Neural cell (in vitro differentiated cells): ENCODE results near the gene DIPK2B. TPM values are rescaled to one million over a fixed set of nuclear protein-coding genes. Genes with fewer than 3 reads are reported as not detected.

Experiments
- H2AFZ ChIP-seq: fragments of 200-600, 300-800 bp; sonication (generic), shearing (Covaris generic); 2 replicates; pipeline ENCODE4 v1.6.0; 2014; ENCODE audit warnings: low read depth, mild to moderate bottlenecking, antibody characterized with exemption, low read length, moderate library complexity
- H3F3A ChIP-seq: fragments of 200-600 bp; shearing (Covaris generic); 2 replicates; pipeline ENCODE4 v1.6.1; 2016; ENCODE audit warnings: mild to moderate bottlenecking, moderate library complexity, mixed read lengths, antibody characterized with exemption, low read length; ENCODE audit not compliant: insufficient read depth, poor library complexity, severe bottlenecking
- H3K27ac ChIP-seq: fragments of 200-600, 300-800 bp; sonication (generic), shearing (Covaris generic); 2 replicates; pipeline ENCODE4 v1.5.1; 2014; ENCODE audit warnings: mild to moderate bottlenecking, low read length, moderate library complexity
- H3K27me3 ChIP-seq: fragments of 300-800, 200-600 bp; sonication (generic), shearing (Covaris generic); 2 replicates; pipeline ENCODE4 v1.6.0; 2014; ENCODE audit warnings: mild to moderate bottlenecking, low read depth, low read length, moderate library complexity; ENCODE audit not compliant: insufficient read depth
- H3K36me3 ChIP-seq: fragments of 300-800, 200-600 bp; sonication (generic), shearing (Covaris generic); 2 replicates; pipeline ENCODE4 v1.5.1; 2014; ENCODE audit warnings: mild to moderate bottlenecking, antibody characterized with exemption, low read length, moderate library complexity; ENCODE audit not compliant: insufficient read depth
- H3K4me2 ChIP-seq: fragments of 300-800, 200-600 bp; sonication (generic), shearing (Covaris generic); 2 replicates; pipeline ENCODE4 v1.6.0; 2014; ENCODE audit warnings: mild to moderate bottlenecking, low read length
- H3K4me3 ChIP-seq: fragments of 300-800, 200-600 bp; sonication (generic), shearing (Covaris generic); 2 replicates; pipeline ENCODE4 v1.5.1; 2014; ENCODE audit warnings: mild to moderate bottlenecking, low read length, moderate library complexity
- H3K79me2 ChIP-seq: fragments of 200-600 bp; shearing (Covaris generic); replicated peaks from 2 replicates; pipeline ENCODE4 v1.6.0; 2014; ENCODE audit warnings: mild to moderate bottlenecking, low read length, moderate library complexity; ENCODE audit not compliant: insufficient read depth
- H3K9ac ChIP-seq: fragments of 300-800, 200-600 bp; sonication (generic), shearing (Covaris generic); 2 replicates; pipeline ENCODE4 v1.6.1; 2016; ENCODE audit warnings: mild to moderate bottlenecking, low read length, mixed read lengths
- H3K9me2 ChIP-seq: fragments of 200-600 bp; shearing (Covaris generic); 2 replicates; pipeline ENCODE4 v1.6.1; 2016; ENCODE audit warnings: mild to moderate bottlenecking, low read length, mixed read lengths; ENCODE audit not compliant: insufficient read depth
- H3K9me3 ChIP-seq: fragments of 200-600, 300-800 bp; sonication (generic), shearing (Covaris generic); 2 replicates; pipeline ENCODE4 v1.6.1; 2016; ENCODE audit warnings: mild to moderate bottlenecking, mixed run types, low read length, moderate library complexity, mixed read lengths
- H4K20me1 ChIP-seq: fragments of 200-600 bp; shearing (Covaris generic); 2 replicates; pipeline ENCODE4 v1.6.1; 2016; ENCODE audit warnings: mild to moderate bottlenecking, mixed run types; ENCODE audit not compliant: insufficient read depth
- EP300 ChIP-seq: fragments of 450-650 bp; conservative IDR thresholded peaks from 2 replicates; pipeline ENCODE4 v1.6.1; 2014; ENCODE audit warnings: antibody characterized with exemption, mild to moderate bottlenecking, moderate library complexity; ENCODE audit not compliant: poor library complexity, severe bottlenecking
- EZH2 ChIP-seq: fragments of 200-600, 300-800 bp; shearing (Covaris generic), sonication (generic); IDR thresholded peaks from 2 replicates; pipeline ENCODE4 v1.6.1; 2014; ENCODE audit warnings: antibody characterized with exemption, low read length, borderline replicate concordance, mild to moderate bottlenecking; ENCODE audit not compliant: insufficient read depth, poor library complexity, severe bottlenecking
- MXI1 ChIP-seq: fragments of 450-650 bp; conservative IDR thresholded peaks from 2 replicates; pipeline ENCODE4 v1.6.1; 2014; ENCODE audit warnings: antibody characterized with exemption, mild to moderate bottlenecking; ENCODE audit not compliant: poor library complexity, severe bottlenecking
- POLR2AphosphoS5 ChIP-seq: IDR thresholded peaks from 2 replicates; pipeline ENCODE4 v1.6.1; 2012
- RAD21 ChIP-seq: fragments of 450-650 bp; conservative IDR thresholded peaks from 2 replicates; pipeline ENCODE4 v1.6.1; 2014; ENCODE audit warnings: antibody characterized with exemption, mild to moderate bottlenecking, moderate library complexity
- SMC3 ChIP-seq: fragments of 450-650 bp; conservative IDR thresholded peaks from 2 replicates; pipeline ENCODE4 v1.6.1; 2014; ENCODE audit warnings: antibody characterized with exemption, mild to moderate bottlenecking, moderate library complexity; ENCODE audit not compliant: poor library complexity
- TAF1 ChIP-seq: IDR thresholded peaks from 2 replicates; pipeline ENCODE4 v1.6.1; 2012; ENCODE audit warnings: low read depth
- polyA plus RNA-seq: library from polyadenylated mRNA; depleted of rRNA; stranded (reverse); fragments of >200 nt; gene quantifications from 2 replicates; pipeline ENCODE4 v1.2.3, GENCODE V29; 2014
- TF ChIP-seq, protein P1 (sequence below): IDR thresholded peaks from 2 replicates; pipeline ENCODE4 v1.6.1; 2012; ENCODE audit warnings: borderline replicate concordance
- TF ChIP-seq, protein P2 (sequence below): fragments of 450-650 bp; IDR thresholded peaks from 2 replicates; pipeline ENCODE4 v1.5.1; 2014; ENCODE audit warnings: antibody characterized with exemption, mild to moderate bottlenecking, moderate library complexity; ENCODE audit not compliant: poor library complexity, severe bottlenecking

DIPK2B gene
- polyA plus RNA-seq, 1 donor from 2014 or later: not detected

DNA sequence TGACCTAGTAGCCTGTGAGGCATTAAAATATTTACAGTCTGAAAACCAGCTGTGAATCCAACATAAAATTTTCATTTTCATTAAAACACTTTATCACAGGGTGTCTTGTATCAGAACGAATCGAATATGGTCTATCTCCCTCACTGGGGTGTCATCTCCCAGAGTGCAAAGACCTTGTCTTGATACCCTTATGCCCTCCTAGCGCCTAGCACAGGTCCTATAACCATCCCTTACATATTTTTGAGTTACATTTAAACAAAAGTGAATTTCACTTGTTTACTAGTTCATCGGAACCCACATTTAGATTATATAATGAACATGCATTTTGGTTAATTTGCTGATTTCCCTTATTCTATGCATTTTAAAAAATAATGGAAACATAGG, 14.0 kb downstream of the DIPK2B start:
- Histone ChIP-seq H2AFZ (no peak overlapping the region), H4K20me1 (no peaks in the 10 kb centered on the region), H3K4me2 (no peak overlapping the region), H3K79me2 (no peaks in the 10 kb centered on the region), H3K4me3 (no peak overlapping the region), H3K36me3 (no peaks in the 10 kb centered on the region), H3K9me2 (no peaks in the 10 kb centered on the region), H3K9ac (no peak overlapping the region), H3K9me3 (no peaks in the 10 kb centered on the region), H3F3A (no peaks in the 10 kb centered on the region), H3K27ac (no peak overlapping the region), H3K27me3 (no peaks in the 10 kb centered on the region)
- TF ChIP-seq, protein P1, sequence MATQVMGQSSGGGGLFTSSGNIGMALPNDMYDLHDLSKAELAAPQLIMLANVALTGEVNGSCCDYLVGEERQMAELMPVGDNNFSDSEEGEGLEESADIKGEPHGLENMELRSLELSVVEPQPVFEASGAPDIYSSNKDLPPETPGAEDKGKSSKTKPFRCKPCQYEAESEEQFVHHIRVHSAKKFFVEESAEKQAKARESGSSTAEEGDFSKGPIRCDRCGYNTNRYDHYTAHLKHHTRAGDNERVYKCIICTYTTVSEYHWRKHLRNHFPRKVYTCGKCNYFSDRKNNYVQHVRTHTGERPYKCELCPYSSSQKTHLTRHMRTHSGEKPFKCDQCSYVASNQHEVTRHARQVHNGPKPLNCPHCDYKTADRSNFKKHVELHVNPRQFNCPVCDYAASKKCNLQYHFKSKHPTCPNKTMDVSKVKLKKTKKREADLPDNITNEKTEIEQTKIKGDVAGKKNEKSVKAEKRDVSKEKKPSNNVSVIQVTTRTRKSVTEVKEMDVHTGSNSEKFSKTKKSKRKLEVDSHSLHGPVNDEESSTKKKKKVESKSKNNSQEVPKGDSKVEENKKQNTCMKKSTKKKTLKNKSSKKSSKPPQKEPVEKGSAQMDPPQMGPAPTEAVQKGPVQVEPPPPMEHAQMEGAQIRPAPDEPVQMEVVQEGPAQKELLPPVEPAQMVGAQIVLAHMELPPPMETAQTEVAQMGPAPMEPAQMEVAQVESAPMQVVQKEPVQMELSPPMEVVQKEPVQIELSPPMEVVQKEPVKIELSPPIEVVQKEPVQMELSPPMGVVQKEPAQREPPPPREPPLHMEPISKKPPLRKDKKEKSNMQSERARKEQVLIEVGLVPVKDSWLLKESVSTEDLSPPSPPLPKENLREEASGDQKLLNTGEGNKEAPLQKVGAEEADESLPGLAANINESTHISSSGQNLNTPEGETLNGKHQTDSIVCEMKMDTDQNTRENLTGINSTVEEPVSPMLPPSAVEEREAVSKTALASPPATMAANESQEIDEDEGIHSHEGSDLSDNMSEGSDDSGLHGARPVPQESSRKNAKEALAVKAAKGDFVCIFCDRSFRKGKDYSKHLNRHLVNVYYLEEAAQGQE: no peak
- no peak for TF ChIP-seq POLR2AphosphoS5
- TF ChIP-seq EZH2: no peak
- no peak for TF ChIP-seq MXI1
- no peak for TF ChIP-seq TAF1
- no peak for TF ChIP-seq SMC3
- no peak for TF ChIP-seq RAD21
- TF ChIP-seq EP300: no peak
- TF ChIP-seq, protein P2, sequence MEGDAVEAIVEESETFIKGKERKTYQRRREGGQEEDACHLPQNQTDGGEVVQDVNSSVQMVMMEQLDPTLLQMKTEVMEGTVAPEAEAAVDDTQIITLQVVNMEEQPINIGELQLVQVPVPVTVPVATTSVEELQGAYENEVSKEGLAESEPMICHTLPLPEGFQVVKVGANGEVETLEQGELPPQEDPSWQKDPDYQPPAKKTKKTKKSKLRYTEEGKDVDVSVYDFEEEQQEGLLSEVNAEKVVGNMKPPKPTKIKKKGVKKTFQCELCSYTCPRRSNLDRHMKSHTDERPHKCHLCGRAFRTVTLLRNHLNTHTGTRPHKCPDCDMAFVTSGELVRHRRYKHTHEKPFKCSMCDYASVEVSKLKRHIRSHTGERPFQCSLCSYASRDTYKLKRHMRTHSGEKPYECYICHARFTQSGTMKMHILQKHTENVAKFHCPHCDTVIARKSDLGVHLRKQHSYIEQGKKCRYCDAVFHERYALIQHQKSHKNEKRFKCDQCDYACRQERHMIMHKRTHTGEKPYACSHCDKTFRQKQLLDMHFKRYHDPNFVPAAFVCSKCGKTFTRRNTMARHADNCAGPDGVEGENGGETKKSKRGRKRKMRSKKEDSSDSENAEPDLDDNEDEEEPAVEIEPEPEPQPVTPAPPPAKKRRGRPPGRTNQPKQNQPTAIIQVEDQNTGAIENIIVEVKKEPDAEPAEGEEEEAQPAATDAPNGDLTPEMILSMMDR: no peak

DNA sequence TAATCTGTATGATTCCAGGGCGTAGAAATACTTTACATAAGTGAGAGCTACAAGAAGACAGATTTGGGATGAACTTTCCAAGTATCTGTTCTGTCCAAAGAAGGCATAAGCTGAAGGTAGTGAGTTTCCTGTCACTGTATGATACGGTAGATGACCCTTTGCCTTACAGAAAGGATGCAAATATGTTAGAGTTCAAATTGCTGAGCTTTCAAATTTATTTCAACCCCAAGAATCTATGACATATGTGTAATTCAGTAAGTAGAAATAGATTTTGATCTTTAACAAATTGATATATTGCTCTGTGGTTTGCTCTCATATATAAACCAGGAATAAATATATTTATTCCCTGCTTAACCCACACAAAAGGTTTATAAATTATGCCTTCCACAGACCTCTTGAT, 16.5 kb downstream of the DIPK2B start:
- no peak for TF ChIP-seq POLR2AphosphoS5
- TF ChIP-seq EZH2: no peak
- no peak for TF ChIP-seq RAD21
- no peak for TF ChIP-seq SMC3
- no peak for TF ChIP-seq TAF1
- TF ChIP-seq, protein P1: no peak
- no peaks in the 10 kb centered on the region for H4K20me1 ChIP-seq
- H3K9ac ChIP-seq: no peak overlapping the region
- no peaks in the 10 kb centered on the region for H3K36me3 ChIP-seq
- H3K79me2 ChIP-seq: no peaks in the 10 kb centered on the region
- H3K9me2 ChIP-seq: no peaks in the 10 kb centered on the region
- H3K4me2 ChIP-seq: no peak overlapping the region
- H3K27me3 ChIP-seq: no peaks in the 10 kb centered on the region
- H3K9me3 ChIP-seq: no peaks in the 10 kb centered on the region
- no peak overlapping the region for H3K4me3 ChIP-seq
- no peak overlapping the region for H2AFZ ChIP-seq
- H3K27ac ChIP-seq: no peak overlapping the region
- H3F3A ChIP-seq: no peaks in the 10 kb centered on the region
